OCI-LY1 (cell line): ENCODE data around the gene EFHC1.

Source experiments
- CTCF ChIP-seq: fragments of 200-600 bp; sonication (generic), shearing (Covaris generic); IDR thresholded peaks from 2 replicates; pipeline ENCODE4 v1.5.1; 2017; ENCODE audit warnings: mild to moderate bottlenecking, antibody characterized with exemption, low read length, moderate library complexity, mixed read lengths
- EZH2 ChIP-seq: fragments of 200-600 bp; sonication (generic), shearing (Covaris generic); IDR thresholded peaks from 2 replicates; pipeline ENCODE4 v1.8.0; 2017; ENCODE audit warnings: borderline replicate concordance, mixed run types, mild to moderate bottlenecking, antibody characterized with exemption, low read length, moderate library complexity, mixed read lengths

- TF ChIP-seq CTCF (no peak), EZH2 (no peak)
Observed at GRCh38 chr6:52391599-52391998, 28.5 kb upstream of the EFHC1 start.
